Bronchial epithelial cell (primary cell): ENCODE measurements around the gene SCP2D1. TPM values are rescaled to one million over a fixed set of nuclear protein-coding genes. Genes with fewer than 3 reads are reported as not detected.

Source experiments
- DNase-seq: peaks from one replicate; pipeline ENCODE4 v3.0.0-alpha.2; 2010; ENCODE audit warnings: low read depth
- FAIRE-seq: peaks from 2 replicates; lab custom pipeline; 2011; peaks lifted over from hg19 to GRCh38; lab: Jason Lieb, UNC
- H3K27me3 ChIP-seq: 2 replicates; pipeline ENCODE4 v1.5.1; 2011; ENCODE audit warnings: low read length; ENCODE audit not compliant: control insufficient read depth, insufficient read depth
- H3K36me3 ChIP-seq: 2 replicates; pipeline ENCODE4 v1.5.1; 2011; ENCODE audit warnings: low read length; ENCODE audit not compliant: control insufficient read depth, insufficient read depth
- H3K4me3 ChIP-seq: 2 replicates; pipeline ENCODE4 v1.5.1; 2011; ENCODE audit warnings: mild to moderate bottlenecking, low read depth, low read length, control low read depth
- total RNA-seq: library from RNA; depleted of rRNA; stranded (reverse); fragments of >200 nt; gene quantifications from 2 replicates; pipeline ENCODE4 v1.2.1, GENCODE V29; 2014
- TF ChIP-seq, protein P1 (sequence below): IDR thresholded peaks from 2 replicates; pipeline ENCODE4 v1.5.1; 2011; ENCODE audit warnings: mild to moderate bottlenecking, moderate library complexity, low read length, control low read depth, inconsistent platforms; ENCODE audit not compliant: insufficient read depth, severe bottlenecking

Gene SCP2D1
- total RNA-seq, 1 donor from 2014 or later = not detected

DNA sequence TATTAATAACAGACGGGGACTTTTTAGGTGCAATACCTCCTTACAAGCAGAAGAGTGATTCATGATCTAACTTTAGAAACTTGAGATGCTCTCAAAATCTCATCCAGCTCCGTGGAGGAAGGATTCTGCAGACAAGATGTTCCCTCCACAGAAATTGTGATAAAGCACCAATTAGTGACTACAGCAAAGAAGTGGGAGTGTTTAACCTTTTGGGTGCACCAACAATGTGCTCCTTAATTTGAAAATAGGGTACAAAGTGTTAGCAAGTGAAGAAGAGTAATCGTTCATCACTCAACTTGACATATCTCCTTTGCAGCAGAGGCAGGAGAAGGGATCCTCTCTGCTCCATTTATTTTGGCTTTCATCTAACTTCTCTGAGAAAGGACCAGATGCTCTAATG, 22.8 kb upstream of the SCP2D1 start:
- Histone ChIP-seq H3K36me3 (no peaks in the 10 kb centered on the region), H3K27me3 (no peaks in the 10 kb centered on the region), H3K4me3 (no peak overlapping the region)
- FAIRE-seq = no peak
- DNase-seq = no peak
- TF ChIP-seq, protein P1, sequence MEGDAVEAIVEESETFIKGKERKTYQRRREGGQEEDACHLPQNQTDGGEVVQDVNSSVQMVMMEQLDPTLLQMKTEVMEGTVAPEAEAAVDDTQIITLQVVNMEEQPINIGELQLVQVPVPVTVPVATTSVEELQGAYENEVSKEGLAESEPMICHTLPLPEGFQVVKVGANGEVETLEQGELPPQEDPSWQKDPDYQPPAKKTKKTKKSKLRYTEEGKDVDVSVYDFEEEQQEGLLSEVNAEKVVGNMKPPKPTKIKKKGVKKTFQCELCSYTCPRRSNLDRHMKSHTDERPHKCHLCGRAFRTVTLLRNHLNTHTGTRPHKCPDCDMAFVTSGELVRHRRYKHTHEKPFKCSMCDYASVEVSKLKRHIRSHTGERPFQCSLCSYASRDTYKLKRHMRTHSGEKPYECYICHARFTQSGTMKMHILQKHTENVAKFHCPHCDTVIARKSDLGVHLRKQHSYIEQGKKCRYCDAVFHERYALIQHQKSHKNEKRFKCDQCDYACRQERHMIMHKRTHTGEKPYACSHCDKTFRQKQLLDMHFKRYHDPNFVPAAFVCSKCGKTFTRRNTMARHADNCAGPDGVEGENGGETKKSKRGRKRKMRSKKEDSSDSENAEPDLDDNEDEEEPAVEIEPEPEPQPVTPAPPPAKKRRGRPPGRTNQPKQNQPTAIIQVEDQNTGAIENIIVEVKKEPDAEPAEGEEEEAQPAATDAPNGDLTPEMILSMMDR = no peak

DNA sequence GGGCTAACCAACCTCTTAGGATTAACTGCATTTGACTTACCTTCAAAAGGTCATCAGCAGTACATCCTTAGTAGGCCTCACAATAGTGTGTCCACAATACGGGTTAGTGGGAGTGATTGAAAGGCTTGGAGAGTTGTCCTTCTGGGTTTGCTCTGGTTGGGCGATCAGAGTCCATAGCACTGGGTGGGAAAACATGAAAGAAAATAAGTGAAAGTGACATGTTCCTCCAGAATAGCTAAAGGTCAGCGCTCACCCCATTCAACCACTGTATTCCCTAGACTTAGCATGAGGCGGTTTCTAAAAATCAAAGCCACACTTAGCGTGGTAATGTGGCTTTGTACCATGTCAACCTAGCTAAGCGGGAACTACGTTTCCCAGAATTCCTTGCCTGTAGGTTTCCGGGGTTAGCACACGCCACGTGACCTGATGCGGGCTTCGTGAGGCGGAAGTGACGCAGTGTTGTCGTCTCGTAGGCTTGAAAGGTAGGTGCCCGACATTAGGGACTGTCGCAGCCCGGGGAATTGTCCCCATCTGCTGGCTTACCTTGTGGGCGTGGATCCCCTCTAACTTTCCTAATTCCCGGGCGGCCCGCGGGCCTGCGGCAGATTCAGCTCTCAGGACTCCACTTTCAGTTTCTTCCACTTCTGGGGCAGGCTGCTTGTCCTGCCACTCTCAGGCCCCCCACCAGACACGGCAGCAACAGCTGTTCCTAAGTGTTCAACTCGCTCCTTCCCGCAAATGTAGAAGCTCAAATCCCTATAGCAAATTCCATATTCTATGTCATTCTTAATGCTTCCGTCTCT, 19.8 kb upstream of the SCP2D1 start:
- H3K4me3 ChIP-seq = peak overlapping the region; percentile 52
- no peaks in the 10 kb centered on the region for H3K27me3 ChIP-seq
- DNase-seq = peak; percentile 87
- H3K36me3 ChIP-seq = no peaks in the 10 kb centered on the region
- peak; percentile 7 for FAIRE-seq
- TF ChIP-seq, protein P1 = no peak

GRCh38 chr20:18794428-18794787, 19.2 kb upstream of the SCP2D1 start:
- Histone ChIP-seq H3K27me3 (no peaks in the 10 kb centered on the region), H3K4me3 (peak overlapping the region; percentile 52), H3K36me3 (no peaks in the 10 kb centered on the region)
- no peak for FAIRE-seq
- TF ChIP-seq, protein P1 = no peak
- no peak for DNase-seq

DNA sequence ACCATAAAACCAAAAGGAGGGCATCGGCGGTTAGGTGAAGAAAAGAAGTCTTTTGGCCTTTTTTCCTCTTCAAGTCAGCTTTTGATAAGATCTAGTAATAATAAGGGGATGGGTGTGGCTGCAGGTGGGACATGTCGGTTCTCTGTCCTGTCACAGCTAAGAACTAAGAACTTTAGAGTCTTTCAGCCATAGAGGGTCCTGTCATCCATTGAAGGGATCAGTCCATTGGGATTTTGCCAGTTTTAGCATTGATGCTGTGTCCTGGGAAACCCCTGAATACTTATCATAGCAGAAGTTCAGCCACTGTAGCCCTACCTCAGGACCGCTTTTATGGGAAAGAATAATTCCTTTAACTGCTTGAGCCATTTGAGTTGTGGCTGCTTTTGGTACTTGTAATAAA, 18.2 kb upstream of the SCP2D1 start:
- H3K36me3 ChIP-seq = no peaks in the 10 kb centered on the region
- no peak for DNase-seq
- FAIRE-seq = no peak
- H3K27me3 ChIP-seq = no peaks in the 10 kb centered on the region
- no peak overlapping the region for H3K4me3 ChIP-seq
- TF ChIP-seq, protein P1 = no peak

GRCh38 chr20:18796282-18796833, 17.2 kb upstream of the SCP2D1 start:
- DNase-seq (no peak), FAIRE-seq (no peak)
- H3K36me3 ChIP-seq = no peaks in the 10 kb centered on the region
- TF ChIP-seq, protein P1 = no peak
- no peaks in the 10 kb centered on the region for H3K27me3 ChIP-seq
- H3K4me3 ChIP-seq = no peak overlapping the region
